OCI-M1 (cell line): ENCODE measurements around the gene MISP.

Experiments
- DNase-seq: peaks from one replicate; lab custom pipeline; 2025; lab: John Stamatoyannopoulos, UW

MISP gene

GRCh38 chr19:772730-773436, 22.0 kb downstream of the MISP start:
- no peak for DNase-seq

GRCh38 chr19:776549-776948, 25.6 kb downstream of the MISP start:
- DNase-seq: no peak

- DNase-seq: no peak
These were observed 28.2 kb downstream of the MISP start for GRCh38 chr19:778910-779653.

GRCh38 chr19:780935-781334, 30.0 kb downstream of the MISP start:
- DNase-seq: no peak

- no peak for DNase-seq
These were observed 30.9 kb downstream of the MISP start for GRCh38 chr19:781800-782184.

- DNase-seq: no peak
These were observed 31.4 kb downstream of the MISP start for GRCh38 chr19:782185-782877.

- DNase-seq: no peak
These were observed 32.2 kb downstream of the MISP start for GRCh38 chr19:782878-783668.

- no peak for DNase-seq
These were observed 33.6 kb downstream of the MISP start for GRCh38 chr19:784541-784940.

- DNase-seq: no peak
These were observed 36.6 kb downstream of the MISP start for GRCh38 chr19:787536-787935.

- DNase-seq: no peak
These were observed 37.7 kb downstream of the MISP start for GRCh38 chr19:788686-788982.

- no peak for DNase-seq
These were observed 38.2 kb downstream of the MISP start for GRCh38 chr19:788983-789700.

GRCh38 chr19:789701-790060, 38.8 kb downstream of the MISP start:
- DNase-seq: no peak

GRCh38 chr19:791007-791566, 40.2 kb downstream of the MISP start:
- DNase-seq: no peak

GRCh38 chr19:791567-792305, 40.8 kb downstream of the MISP start:
- DNase-seq: peak; percentile 89

GRCh38 chr19:792306-792885, 41.5 kb downstream of the MISP start:
- peak; percentile 70 for DNase-seq

GRCh38 chr19:793806-794205, 42.9 kb downstream of the MISP start:
- no peak for DNase-seq

GRCh38 chr19:795073-795611, 44.2 kb downstream of the MISP start:
- no peak for DNase-seq

- no peak for DNase-seq
These were observed 45.0 kb downstream of the MISP start for GRCh38 chr19:795691-796581.
